Measurements from ENCODE around the gene SYCP3. TPM values are rescaled to one million over a fixed set of nuclear protein-coding genes. Genes with fewer than 3 reads are reported as not detected.
"Not testable (repeated sequence)": the region's sequence is repeated elsewhere in the genome, so short reads cannot be mapped to it uniquely, and the experiment has no call there.

The SYCP3 gene
- total and polyA plus RNA-seq, 12 donors, result 0.07 to 0.22 (median 0.18) TPM; not detected in 9

GRCh38 chr12:101740980-101741379 lies 1.7 kb upstream of the SYCP3 start:
- Histone ChIP-seq H3K36me3 (peaks cover 0 to 98% (median 20%) of the 10 kb centered on the region in 9 donors), H3K27ac (no peak overlapping the region), H3K9me3 (no peaks in the 10 kb centered on the region), H3K4me3 (no peak overlapping the region), H3K27me3 (no peaks in the 10 kb centered on the region), H3K4me1 (peaks cover 0 to 2% (median 0%) of the 10 kb centered on the region in 9 donors)
- intact Hi-C loops (cut with DNase I), result loop anchor here in 1 of 10 donors (10.0 kb wide), 1 partner anchor 326 kb away; no protein-coding TSS in a partner anchor
- WGBS, 2 donors, result 81 to 83% methylated on average over 5 of the region's 5 CpGs
- no peak for TF ChIP-seq CTCF (IDR thresholded peaks at IDR 0.05)
- DNase-seq, result no peak
- no peak for ATAC-seq

GRCh38 chr12:101740566-101740965 lies 1.3 kb upstream of the SYCP3 start:
- Histone ChIP-seq H3K4me3 (no peak overlapping the region), H3K4me1 (peaks cover 0 to 2% (median 0%) of the 10 kb centered on the region in 9 donors), H3K9me3 (no peaks in the 10 kb centered on the region), H3K27me3 (no peaks in the 10 kb centered on the region), H3K27ac (no peak overlapping the region), H3K36me3 (peaks cover 0 to 96% (median 17%) of the 10 kb centered on the region in 9 donors)
- TF ChIP-seq CTCF (IDR thresholded peaks at IDR 0.05), result no peak
- ATAC-seq (no peak), DNase-seq (no peak)
- intact Hi-C loops (cut with DNase I), result loop anchor here in 1 of 10 donors (10.0 kb wide), 1 partner anchor 326 kb away; no protein-coding TSS in a partner anchor
- 91 to 94% methylated on average over 5 of the region's 5 CpGs for WGBS, 2 donors

- 92 to 95% methylated on average over 6 of the region's 6 CpGs for WGBS, 2 donors
- peaks cover 0 to 87% (median 11%) of the 10 kb centered on the region in 9 donors for H3K36me3 ChIP-seq
- DNase-seq (no peak), ATAC-seq (no peak)
- intact Hi-C loops (cut with DNase I), result no loop called here
- no peak for TF ChIP-seq CTCF (IDR thresholded peaks at IDR 0.05)
- no peak overlapping the region for H3K27ac ChIP-seq
- H3K27me3 ChIP-seq, result no peaks in the 10 kb centered on the region
- H3K4me3 ChIP-seq, result no peak overlapping the region
- no peaks in the 10 kb centered on the region for H3K4me1 ChIP-seq
- no peaks in the 10 kb centered on the region for H3K9me3 ChIP-seq
Measured at GRCh38 chr12:101737476-101737875, 1.8 kb downstream of the SYCP3 start.

DNA sequence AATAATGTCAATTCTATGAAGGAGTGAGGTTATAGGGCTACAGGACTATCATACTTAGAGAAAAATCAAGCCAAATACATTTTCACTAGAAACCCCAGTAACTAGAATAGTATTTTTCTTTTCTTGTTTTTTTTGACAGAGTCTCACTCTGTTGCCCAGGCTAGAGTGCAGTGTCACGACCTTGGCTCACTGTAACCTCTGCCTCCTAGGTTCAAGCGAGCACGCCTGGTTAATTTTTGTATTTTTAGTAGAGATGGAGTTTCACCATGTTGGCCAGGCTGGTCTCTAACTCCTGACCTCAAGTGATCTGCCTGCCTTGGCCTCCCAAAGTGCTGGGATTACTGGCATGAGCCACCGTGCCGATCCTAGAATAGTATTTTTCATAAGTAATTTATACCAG lies 4.8 kb downstream of the SYCP3 start:
- H3K27me3 ChIP-seq; H3K4me3 ChIP-seq; H3K4me1 ChIP-seq; H3K9me3 ChIP-seq; DNase-seq; ATAC-seq; intact Hi-C loops (cut with DNase I); H3K27ac ChIP-seq: not testable (repeated sequence)
- WGBS, 2 donors, result 92 to 94% methylated on average over 5 of the region's 5 CpGs
- H3K36me3 ChIP-seq, result peaks cover 0 to 91% (median 14%) of the 10 kb centered on the region in 9 donors

DNA sequence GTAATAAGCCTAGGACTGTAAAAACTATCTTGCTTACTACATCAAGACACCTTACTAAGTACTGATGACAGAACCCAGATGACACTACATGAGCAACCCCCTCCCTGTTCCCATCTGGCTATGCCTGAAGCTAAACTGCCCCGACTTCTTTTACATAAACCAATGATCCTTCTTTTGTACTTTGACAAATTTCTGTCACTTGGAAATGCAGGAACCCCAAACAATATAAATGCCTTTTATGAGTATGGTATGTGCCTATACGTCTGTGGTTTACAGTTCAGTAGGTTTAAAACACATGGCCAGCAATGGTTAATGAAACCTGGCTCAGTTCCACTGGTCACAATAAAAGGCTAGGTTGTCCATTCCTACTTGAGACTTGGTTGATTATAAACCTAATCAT lies 6.1 kb downstream of the SYCP3 start:
- no peaks in the 10 kb centered on the region for H3K9me3 ChIP-seq
- H3K4me3 ChIP-seq, result no peak overlapping the region
- H3K36me3 ChIP-seq, result peaks cover 0 to 91% (median 14%) of the 10 kb centered on the region in 9 donors
- intact Hi-C loops (cut with DNase I), result no loop called here
- no peak overlapping the region for H3K27ac ChIP-seq
- TF ChIP-seq CTCF (IDR thresholded peaks at IDR 0.05), result no peak
- ATAC-seq (peak in 1 of 8 donors; percentile 44), DNase-seq (no peak)
- no peaks in the 10 kb centered on the region for H3K4me1 ChIP-seq
- H3K27me3 ChIP-seq, result no peaks in the 10 kb centered on the region
- WGBS, 2 donors, result 80 to 83% methylated on average over 2 of the region's 2 CpGs
